PFSK-1 (cell line): ENCODE measurements around the gene CACNA2D2. TPM values are rescaled to one million over a fixed set of nuclear protein-coding genes. Genes with fewer than 3 reads are reported as not detected.
A peak's percentile ranks its signal among the peaks of the same experiment; 100 is the strongest.

Experiments used
- FOXP2 ChIP-seq: optimal IDR thresholded peaks from 2 replicates; pipeline ENCODE3; 2011; ENCODE audit warnings: borderline replicate concordance, control low read depth, inconsistent platforms; ENCODE audit not compliant: insufficient read depth; ENCODE audit errors: extremely low read length, extremely low read depth
- POLR2AphosphoS5 ChIP-seq: IDR thresholded peaks from 2 replicates; pipeline ENCODE4 v1.6.1; 2012; ENCODE audit warnings: low read depth, mild to moderate bottlenecking, control low read depth, low read length, moderate library complexity
- SIN3A ChIP-seq: IDR thresholded peaks from 2 replicates; pipeline ENCODE4 v1.6.1; 2012; ENCODE audit warnings: mild to moderate bottlenecking, low read length, moderate library complexity, borderline replicate concordance; ENCODE audit not compliant: insufficient read depth
- TAF1 ChIP-seq: IDR thresholded peaks from 2 replicates; pipeline ENCODE4 v1.6.1; 2012; ENCODE audit warnings: low read length, control low read depth, borderline replicate concordance; ENCODE audit not compliant: insufficient read depth
- polyA plus RNA-seq: library from polyadenylated mRNA; unstranded; fragments of >200 nt; gene quantifications from one replicate; pipeline ENCODE4 v1.2.1, GENCODE V29; 2012; ENCODE audit warnings: low read depth, missing spikeins; ENCODE audit not compliant: insufficient read length
- TF ChIP-seq, protein P1 (sequence below), 2 experiments: IDR thresholded peaks; 2 replicates each; pipeline versions ENCODE4 v1.6.1 to v1.8.0; 2011 to 2012; ENCODE audit warnings: low read depth in 2 of 2, low read length in 2 of 2, control low read depth in 1 of 2, inconsistent platforms in 1 of 2, mild to moderate bottlenecking in 1 of 2, moderate library complexity in 1 of 2; ENCODE audit not compliant: insufficient read depth in 1 of 2

CACNA2D2 gene
- polyA plus RNA-seq: 30.2 TPM

DNA sequence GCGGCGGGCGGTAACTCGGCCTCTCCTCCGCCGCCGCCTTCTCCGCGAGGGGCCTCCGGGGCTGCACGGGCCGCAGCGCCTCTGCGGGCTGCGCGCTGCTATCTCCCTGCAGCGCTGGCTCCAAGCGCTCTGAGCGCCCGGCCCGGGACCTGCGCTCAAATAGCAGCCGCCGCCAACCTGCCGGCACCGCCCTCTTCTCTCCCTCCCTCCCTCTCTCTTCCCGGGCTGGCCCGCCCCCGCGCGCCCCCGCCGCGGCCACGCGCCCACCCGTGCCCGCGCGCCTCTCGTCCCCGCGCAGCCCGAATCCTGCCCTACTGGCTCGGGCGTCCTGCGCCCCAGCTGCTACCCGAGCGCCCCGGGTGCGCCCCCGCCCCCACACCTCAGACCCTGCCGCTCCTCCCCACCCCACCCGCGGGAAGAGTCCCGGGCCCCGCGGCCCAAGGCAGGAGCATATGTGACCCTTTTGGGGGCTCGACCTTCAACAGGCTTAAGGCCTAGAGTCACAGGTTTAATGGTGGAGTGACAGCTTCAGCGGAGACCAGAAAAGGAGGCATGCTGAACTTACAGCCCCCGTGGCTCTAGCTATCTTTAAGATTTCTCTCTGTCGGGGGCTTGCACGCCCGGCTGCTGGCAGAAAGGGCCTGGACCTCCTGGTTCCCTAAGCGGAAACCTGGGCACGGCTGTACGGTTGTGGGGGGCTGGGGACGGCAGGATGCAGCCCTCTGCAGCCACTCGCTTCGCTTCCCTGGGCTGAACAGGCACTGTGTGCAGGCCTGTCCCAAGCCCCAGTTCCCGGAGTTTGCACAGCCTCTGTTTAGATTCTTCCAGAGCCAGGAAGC lies at the start of gene CACNA2D2:
TSS of gene CACNA2D2 (minus strand) at position 131 of the 839 bp plus-strand sequence. CDS start 211 bp downstream, outside the sequence.
- peak; percentile 67; the same call in 1 of the 2 replicates for TF ChIP-seq POLR2AphosphoS5
- TF ChIP-seq TAF1: no peak; the same call in 1 of the 2 replicates

DNA sequence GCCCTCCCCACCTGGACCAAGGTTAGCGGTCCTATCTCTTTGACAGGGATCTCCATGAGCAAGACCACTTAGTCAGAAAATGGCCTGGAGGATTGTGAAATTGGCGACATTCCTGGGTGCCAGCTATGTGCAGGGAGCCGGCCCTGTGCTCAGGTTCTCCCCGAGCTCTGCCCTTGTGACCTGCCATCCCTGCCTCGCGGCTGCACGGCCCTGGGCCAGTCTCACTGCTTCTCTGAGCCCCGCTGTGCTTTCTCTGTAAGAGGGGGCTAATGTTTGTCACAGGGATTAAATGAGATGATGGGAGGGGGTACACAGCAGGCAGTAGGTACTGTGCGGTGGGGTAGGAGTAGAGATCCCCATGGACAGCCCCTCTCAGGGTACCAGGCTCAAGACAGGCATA lies 49.2 kb upstream of the CACNA2D2 start:
- no peak for TF ChIP-seq TAF1
- no peak for TF ChIP-seq SIN3A
- TF ChIP-seq, protein P1, sequence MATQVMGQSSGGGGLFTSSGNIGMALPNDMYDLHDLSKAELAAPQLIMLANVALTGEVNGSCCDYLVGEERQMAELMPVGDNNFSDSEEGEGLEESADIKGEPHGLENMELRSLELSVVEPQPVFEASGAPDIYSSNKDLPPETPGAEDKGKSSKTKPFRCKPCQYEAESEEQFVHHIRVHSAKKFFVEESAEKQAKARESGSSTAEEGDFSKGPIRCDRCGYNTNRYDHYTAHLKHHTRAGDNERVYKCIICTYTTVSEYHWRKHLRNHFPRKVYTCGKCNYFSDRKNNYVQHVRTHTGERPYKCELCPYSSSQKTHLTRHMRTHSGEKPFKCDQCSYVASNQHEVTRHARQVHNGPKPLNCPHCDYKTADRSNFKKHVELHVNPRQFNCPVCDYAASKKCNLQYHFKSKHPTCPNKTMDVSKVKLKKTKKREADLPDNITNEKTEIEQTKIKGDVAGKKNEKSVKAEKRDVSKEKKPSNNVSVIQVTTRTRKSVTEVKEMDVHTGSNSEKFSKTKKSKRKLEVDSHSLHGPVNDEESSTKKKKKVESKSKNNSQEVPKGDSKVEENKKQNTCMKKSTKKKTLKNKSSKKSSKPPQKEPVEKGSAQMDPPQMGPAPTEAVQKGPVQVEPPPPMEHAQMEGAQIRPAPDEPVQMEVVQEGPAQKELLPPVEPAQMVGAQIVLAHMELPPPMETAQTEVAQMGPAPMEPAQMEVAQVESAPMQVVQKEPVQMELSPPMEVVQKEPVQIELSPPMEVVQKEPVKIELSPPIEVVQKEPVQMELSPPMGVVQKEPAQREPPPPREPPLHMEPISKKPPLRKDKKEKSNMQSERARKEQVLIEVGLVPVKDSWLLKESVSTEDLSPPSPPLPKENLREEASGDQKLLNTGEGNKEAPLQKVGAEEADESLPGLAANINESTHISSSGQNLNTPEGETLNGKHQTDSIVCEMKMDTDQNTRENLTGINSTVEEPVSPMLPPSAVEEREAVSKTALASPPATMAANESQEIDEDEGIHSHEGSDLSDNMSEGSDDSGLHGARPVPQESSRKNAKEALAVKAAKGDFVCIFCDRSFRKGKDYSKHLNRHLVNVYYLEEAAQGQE (IDR thresholded peaks at IDR 0.05; ENCODE audit: insufficient read depth in 1 of 2, low read depth in 2 of 2, low read length in 2 of 2): no peak
- TF ChIP-seq FOXP2: no peak
- TF ChIP-seq POLR2AphosphoS5: no peak

DNA sequence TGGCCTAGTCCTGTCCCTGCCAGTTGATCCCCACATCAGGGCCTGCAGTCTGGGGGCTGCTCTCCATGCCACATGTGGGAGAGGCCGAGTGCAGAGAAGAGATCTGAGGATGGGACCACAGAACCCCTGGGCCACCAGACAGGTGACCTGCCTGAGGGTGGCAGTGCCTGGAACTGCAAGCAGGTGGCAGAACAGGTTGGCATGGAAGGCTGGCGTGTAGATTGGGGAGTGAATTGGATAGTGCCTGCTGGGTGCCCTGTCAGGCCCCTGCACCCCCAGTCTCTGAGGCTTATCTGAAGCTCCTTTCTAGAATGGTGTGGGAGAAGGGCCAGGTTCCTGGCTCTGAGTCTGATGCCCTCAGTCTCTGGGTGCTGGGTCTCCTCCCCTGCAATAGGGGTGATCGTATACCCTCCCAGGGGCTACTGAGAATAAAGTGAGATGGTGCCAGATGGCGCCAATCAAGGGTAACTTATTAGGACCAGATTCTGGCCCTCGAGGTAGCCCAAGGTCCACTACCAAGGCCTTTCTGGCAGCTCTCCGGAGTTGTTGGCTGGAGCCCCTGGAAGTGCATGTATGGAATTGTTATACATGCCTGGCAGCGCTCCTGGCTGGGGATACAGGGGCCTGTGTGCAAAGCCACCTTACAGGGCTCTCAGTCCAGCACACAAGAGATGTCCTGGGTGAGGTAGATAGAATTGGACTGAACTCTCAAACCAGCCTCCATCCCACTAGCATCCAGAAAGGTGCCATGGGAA lies 48.4 kb upstream of the CACNA2D2 start:
- TF ChIP-seq FOXP2 (no peak), SIN3A (no peak), POLR2AphosphoS5 (no peak), TAF1 (no peak)
- TF ChIP-seq, protein P1 (IDR thresholded peaks at IDR 0.05; ENCODE audit: insufficient read depth in 1 of 2, low read depth in 2 of 2, low read length in 2 of 2): no peak

DNA sequence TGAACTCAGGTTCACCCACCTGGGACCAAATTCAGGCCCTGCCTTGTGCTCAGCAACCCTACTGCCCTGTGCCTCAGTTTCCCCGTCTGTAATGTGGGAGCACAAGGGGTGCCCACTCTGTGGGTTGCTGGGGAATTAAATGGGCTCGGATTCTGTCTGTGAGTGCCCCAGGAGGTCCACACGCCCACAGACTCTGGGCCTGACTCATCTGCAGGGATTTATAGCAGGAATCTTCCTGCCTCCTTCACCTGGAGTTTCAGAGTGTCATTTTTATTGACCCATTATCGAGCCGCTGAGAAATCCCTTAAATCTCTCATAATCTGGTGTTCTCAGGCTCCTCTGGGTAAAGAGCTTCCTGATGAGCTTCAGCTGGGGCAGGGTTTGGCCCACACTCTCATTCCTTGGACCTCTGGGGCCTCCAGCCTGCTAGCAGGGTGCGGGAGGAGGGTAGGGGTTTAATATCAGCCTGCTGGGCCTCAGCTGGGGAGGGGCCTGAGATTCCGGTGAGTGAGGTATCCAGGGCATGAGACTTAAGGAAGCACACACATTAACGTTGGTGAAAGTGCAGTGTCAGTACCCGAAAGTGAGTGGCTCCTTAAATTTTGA lies 47.7 kb upstream of the CACNA2D2 start:
- no peak for TF ChIP-seq TAF1
- TF ChIP-seq, protein P1 (IDR thresholded peaks at IDR 0.05; ENCODE audit: insufficient read depth in 1 of 2, low read depth in 2 of 2, low read length in 2 of 2): no peak
- TF ChIP-seq SIN3A: no peak
- TF ChIP-seq POLR2AphosphoS5: no peak
- TF ChIP-seq FOXP2: no peak

DNA sequence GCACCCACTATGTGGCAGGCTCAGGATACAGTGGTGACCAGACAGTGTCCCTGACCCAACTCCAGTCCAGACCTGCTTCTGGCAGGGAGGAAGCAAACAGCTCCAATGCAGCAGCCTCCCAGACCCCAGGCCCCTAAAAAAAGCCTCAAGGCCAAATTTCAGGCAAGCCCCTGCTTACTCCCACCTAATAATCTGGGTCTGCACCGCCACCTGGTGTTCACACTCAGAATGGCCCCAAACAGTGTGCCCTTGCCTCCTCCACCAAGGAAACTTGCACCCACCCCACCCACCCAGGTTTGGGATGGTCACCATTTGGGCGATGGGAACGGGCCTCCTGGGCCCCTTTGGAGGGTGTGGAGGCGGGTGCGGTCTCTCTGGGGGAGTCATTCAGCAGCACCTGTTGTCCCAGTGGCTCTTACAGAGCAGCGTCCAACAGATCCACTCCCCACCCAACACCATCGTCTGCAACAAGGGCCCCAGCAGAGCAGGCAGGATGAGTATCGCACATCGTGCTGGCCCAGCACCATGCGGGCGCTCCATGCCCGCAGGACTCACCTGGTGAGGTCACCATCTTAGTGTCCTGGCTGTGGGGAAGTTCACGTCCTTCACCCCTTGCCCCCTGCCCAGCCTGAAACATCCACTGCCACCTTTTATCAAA lies 46.8 kb upstream of the CACNA2D2 start:
- TF ChIP-seq, protein P1 (IDR thresholded peaks at IDR 0.05; ENCODE audit: insufficient read depth in 1 of 2, low read depth in 2 of 2, low read length in 2 of 2): no peak
- TF ChIP-seq FOXP2 (no peak), SIN3A (no peak), POLR2AphosphoS5 (no peak), TAF1 (no peak)
